ENCODE results near the gene ACLY. TPM values are rescaled to one million over a fixed set of nuclear protein-coding genes. Genes with fewer than 3 reads are reported as not detected.
"Not testable (repeated sequence)": the region's sequence is repeated elsewhere in the genome, so short reads cannot be mapped to it uniquely, and the experiment has no call there.

Gene ACLY
- total RNA-seq, 1 donor from 2014 or later, result 118 TPM

GRCh38 chr17:41910701-41911391 lies 7.9 kb downstream of the ACLY start:
- no peak for DNase-seq

GRCh38 chr17:41909088-41909487 lies 9.7 kb downstream of the ACLY start:
- DNase-seq, result no peak

DNA sequence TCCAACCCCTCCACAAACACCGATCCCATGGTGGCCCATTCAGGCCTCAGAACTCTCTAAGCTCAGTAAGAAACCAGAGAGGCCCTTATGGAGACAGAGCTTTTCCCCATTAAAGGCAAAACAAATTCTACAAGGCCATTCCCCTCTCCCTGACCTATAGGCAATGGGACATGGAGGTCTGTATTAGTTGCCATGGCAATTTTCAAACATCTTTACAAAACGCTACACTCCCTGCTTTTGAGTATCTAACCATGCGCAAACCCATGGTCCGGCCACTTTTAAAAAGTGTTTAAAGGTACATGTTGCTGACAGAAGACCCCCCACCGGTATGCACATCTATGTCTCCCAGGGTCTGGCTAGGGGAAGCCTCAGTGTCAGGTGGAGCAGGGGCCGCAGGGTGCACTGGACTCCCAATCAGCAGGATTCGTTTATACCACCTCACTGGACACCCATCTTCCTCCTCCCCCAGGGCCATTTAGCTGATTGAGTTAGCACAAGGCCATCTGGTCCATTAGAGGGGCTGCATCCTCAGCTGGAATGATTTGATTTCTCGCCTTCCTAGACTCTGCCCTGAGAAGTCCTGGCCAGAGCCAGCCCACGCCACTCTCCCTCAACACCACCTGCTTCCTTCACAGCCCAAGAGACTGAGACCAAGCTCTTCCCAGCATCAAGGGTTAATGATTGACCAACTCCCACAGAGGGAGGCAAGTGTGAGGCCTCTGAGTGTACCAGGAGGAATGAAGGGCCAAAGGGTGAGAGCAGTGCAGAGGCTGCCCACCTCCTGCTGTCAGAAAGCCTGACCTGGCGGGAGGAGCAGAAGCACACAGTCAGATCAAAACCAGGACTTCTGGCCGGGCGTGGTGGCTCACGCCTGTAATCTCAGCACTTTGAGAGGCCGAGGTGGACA lies 10.9 kb downstream of the ACLY start:
- no peak for DNase-seq

- no peak for DNase-seq
Observed at GRCh38 chr17:41907185-41907556, 11.6 kb downstream of the ACLY start.

DNA sequence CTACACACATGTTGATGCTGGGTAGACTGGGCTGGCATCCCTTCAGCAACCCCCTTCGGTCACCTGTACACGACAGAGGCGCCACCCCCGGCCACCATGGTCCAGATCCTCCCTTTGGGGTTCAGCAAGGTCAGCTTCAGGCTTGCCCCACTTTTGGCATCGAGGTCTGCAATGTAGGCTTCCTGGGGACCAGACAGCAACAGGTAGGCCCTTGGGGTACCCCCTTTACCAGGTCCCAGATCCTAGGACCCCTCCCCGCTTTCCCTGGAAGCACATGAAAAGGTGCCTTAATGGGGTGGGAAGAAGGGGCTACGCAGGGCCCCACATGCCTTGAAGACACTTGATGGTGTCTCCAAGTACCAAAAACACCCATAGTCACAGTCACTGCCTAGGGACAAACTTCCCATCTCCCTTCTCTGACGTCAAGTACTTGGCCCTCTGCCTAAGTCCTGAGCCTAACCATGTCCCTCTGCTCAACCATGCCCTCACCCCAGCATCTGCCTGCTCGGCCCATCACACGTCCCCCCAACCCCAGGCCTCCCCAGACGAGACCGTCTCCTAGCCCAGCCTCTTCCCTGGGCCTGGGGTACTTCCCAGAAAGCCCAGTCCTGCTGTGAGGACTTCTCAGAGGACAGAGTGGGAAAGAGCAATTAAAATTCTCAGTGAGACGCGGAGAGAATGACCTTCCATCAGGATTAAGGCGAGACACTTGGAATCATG lies 12.1 kb downstream of the ACLY start:
- no peak for DNase-seq

DNA sequence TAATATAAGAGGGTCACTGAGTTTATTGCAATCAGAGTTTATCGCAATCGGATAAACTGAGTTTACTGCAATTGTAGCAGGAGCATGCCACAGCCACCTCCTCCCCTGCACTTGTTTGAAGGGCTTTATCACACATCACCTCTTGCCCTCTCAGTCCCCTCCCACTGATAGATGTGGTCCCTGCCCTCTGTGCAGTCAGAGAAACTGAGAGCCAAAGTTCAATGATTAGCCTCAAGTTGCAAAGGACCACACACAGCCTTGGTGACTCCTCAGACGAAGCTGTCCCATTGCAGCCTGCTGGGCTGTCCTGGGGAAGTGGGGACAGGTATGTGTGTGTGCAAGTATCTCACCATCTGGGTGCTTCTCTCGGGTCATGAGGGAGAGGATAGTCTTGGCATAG lies 13.6 kb downstream of the ACLY start:
- DNase-seq, result no peak

DNA sequence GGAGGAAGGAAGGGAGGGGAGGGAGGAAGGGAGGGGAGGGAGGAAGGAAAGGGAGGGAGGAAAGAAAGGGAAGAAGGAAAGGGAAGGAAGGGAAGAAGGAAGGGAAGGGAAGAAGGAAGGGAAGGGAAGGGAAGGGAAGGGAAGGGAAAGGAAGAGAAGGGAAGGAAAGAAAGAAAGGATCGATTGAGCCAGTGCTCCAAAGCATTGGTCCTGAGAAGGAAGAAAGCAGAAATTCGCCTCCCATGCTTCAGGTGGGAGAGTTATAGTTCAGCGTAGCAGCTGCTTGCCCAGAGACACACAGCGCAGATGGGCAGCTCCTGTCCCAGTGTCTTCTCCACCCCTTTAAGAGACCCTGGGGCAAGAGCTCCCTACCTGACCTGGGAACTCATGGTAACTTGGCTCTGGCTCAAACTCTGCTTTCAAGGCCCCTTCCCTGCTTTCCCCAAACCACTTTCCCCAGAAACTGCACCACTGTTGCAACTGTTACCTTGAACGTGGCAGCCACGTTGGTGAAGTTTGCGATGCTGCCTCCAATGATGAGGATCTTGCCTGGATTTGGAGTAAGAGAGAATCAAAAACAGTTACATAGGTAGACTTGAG lies 14.4 kb downstream of the ACLY start:
- no peak for DNase-seq

DNA sequence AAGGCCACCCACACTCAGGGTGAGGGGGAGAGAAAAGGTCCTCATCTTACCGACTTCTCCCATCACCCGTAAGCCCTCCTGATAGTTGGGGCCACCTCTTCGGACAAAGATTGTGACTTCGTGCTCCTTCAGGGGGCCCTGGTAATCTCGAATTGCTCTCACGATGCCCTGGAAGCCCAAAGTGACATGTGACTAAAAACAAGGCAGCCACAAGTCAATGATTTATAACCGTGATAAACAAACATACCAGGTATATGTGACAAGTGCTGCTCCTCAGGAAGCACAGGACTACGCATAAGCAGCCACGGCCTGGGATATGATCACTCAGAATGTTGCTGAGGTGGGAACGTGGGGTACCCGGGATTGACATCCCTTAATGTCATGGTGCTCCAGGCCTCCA lies 17.1 kb downstream of the ACLY start:
- DNase-seq, result no peak

DNA sequence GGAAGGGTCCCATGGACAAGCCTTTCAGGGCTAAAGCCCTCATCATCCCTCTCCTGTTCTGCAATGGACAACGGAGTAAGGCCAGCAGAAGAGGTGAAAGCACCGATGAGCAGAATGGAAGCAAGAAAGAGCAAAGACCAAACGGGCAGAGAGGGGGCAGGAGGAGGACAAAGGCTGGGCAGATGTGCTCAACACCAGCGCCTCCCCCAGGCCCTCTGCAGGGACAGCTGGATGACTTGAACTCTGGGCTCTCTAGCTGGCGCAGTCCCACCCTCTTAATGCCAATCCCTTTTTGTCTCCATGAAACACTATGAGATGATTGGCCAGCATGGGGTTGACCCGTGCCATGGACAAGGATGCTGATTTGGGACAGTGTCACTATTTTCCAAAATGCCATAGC lies 22.0 kb downstream of the ACLY start:
- no peak for DNase-seq

GRCh38 chr17:41895617-41896016 lies 23.1 kb downstream of the ACLY start:
- no peak for DNase-seq

DNA sequence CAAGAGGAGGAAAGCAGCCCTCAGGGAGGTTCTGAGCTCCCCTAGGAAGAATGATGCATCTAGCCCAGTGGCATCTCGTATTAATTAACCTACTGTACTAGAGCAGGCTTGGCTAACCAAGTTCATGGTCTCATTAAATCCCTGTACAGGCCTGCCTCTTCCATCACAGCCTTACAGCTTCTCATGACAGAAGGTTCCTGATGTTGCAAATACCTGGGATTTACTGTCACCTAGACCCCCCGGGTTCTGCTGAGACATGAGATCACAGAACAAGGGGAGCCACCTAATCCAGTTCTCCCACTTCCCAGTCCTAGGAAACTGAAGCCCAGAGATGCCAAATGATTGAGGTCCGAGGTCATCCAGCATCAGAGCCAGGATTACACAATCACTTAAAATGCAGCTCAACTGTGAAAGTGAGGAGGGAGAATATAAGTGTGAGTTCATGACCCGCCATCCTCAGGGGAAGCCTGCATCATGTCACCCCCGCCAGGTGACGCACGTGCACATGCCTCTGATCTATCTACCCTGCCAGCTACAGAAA lies 23.9 kb downstream of the ACLY start:
- DNase-seq, result no peak

GRCh38 chr17:41893384-41893783 lies 25.4 kb downstream of the ACLY start:
- no peak for DNase-seq

GRCh38 chr17:41892021-41892376 lies 26.8 kb downstream of the ACLY start:
- no peak for DNase-seq

- DNase-seq, result no peak
Observed at GRCh38 chr17:41891135-41892020, 27.4 kb downstream of the ACLY start.

- no peak for DNase-seq
Observed at GRCh38 chr17:41888332-41888965, 30.3 kb downstream of the ACLY start.

DNA sequence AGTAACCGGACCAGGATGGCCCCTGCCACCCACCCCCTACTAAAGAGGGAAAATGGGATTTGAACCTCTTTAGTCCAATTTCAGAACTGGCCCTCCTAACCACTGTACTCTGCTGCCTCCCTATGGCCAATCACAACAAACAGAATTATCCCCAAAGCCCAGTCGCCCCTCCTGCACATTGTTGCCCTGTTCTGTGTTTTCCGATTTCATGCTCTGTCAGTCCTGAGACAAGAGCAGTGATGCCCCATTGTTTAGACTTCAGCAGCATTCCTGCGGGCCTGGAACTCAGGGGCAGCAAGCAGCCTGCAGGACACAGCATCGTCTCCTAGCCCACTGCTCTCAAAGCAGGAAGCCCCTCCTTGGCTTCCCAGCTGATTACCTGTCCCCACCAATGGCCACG lies 33.0 kb downstream of the ACLY start:
- no peak for DNase-seq

DNA sequence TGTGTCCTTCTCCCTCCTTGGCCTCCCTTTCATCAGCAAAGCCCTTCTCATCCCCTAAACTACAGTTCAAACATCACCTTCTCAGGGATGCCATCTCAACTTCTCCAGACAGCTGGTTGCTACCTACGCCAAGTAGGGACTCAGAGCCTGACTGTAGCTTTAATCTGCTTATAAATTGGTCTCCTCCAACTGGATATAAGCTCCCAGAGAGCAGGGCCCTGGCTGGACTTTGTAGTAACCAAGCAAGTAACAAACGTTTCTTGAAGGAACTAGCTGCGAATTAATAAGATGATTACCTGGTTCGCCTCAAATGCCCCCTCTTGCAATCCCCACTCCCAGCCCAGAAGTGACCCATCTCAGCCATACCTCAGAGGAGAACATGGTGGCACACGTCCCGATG lies 36.0 kb downstream of the ACLY start:
- no peak for DNase-seq

DNA sequence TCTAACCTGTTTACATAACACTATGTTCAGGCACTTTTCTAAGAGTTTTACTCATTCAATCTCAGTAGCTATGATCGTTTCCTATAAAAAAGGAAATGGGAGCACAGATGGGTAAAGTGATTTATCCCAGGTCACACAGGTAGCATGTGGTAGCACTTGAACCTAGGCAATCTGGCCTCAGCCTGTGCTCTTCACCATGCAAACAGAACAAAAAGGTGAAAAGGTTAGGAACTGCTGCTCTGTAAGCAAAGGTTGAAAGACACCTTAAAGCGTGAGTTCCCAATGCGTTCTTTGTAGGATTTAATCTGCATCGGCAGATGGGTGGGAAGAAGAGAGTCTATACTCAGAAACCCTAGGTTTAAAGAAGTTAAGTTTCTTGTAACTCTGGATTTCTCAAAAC lies 38.6 kb downstream of the ACLY start:
- no peak for DNase-seq

DNA sequence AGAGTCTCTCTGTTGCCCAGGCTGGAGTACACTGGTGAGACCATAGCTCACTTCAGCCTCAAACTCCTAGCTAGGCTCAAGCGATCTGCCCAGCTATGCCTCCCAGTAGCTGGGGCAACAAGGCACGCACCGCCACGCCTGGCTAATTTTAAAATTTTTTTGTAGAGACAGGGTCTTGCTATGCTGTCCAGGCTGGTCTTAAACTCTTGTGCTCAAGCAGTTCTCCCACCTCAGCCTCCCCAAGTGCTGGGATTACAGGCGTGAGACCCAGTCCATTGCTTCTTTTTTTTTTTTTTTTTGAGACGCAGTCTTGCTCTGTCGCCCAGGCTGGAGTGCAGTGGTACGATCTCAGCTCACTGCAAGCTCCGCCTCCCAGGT lies 44.5 kb downstream of the ACLY start:
- DNase-seq, result not testable (repeated sequence)

DNA sequence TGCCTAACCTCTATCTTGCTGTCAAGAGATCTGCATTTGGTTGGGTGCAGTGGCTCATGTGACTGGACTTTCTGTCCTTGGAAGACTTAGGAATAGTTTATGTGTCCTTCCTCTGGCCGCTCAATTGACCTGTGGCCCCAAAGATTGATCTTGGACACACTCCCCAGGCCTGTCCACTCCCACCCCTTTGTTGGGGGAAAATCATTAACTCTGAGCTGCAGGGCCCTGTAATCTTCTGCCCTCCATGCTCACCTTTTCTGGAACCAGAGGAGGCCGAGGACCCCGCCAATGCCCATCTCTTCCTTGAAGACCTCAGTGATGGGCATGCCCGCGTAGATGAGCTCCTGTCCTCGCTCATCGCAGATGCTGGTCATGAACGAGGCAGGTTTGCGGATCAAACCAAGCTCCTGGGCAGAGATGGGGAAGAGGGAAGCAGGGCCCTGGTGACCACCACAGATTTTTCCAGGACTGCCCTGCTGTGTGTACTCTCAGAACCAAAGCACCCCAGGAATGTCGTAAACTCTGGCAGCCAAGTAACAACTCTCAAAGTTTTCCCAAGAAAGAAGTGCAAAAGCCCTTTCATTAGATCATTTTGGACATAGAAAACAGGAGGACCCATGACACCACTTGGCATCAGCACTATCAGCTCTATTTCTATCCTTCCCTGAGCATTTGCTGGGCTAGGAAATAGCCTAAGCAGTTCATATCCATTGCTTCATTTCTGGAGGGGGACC lies 45.0 kb downstream of the ACLY start:
- no peak for DNase-seq

Measured in occipital lobe (tissue), 2 donors.